Retina (tissue), 1 donor: ENCODE data around the gene DARS2.
"Not testable (repeated sequence)": the region's sequence is repeated elsewhere in the genome, so short reads cannot be mapped to it uniquely, and the experiment has no call there.

Experiments used
- DNase-seq: peaks from one replicate; pipeline ENCODE4 v3.0.0-alpha.2; 2016

The DARS2 gene, protein sequence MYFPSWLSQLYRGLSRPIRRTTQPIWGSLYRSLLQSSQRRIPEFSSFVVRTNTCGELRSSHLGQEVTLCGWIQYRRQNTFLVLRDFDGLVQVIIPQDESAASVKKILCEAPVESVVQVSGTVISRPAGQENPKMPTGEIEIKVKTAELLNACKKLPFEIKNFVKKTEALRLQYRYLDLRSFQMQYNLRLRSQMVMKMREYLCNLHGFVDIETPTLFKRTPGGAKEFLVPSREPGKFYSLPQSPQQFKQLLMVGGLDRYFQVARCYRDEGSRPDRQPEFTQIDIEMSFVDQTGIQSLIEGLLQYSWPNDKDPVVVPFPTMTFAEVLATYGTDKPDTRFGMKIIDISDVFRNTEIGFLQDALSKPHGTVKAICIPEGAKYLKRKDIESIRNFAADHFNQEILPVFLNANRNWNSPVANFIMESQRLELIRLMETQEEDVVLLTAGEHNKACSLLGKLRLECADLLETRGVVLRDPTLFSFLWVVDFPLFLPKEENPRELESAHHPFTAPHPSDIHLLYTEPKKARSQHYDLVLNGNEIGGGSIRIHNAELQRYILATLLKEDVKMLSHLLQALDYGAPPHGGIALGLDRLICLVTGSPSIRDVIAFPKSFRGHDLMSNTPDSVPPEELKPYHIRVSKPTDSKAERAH

DNA sequence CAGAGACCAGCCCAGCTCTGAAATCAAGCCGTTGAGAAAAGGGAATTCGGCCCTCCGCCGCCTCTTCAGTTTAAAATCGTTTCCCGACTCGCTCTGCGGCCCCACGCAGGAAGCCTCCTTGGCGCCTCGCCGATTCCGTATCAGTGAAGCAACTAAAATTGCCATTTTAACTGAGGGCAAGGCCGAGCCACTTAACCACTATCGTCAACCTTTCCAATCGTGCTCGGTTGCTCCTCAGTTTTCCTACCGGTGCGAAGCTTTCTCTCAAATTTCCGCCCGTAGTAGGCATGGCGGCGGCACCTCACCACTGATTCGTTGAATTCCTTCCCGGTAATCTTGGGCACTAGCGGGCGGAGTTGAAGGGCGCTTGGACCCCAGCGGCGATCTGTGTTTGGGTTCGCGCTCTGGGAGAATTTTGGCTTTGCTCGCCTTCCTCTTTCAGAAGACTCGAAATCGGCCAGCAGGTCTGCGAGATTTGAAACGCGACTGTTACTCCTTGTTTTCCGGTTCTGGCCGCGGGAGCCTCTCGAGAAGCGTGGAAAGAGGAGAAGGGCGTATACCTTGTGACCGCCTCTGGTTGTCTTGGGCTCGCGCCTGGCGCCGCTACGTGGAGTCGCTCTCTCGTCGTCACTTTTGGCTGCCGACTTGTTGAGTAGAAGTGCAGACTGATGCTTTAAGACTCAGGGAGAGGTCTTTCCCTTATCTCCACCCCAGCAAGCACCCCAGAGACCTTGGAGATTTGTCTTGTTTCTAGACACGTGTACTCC is at the start of gene DARS2, which contains the start of gene CENPL:
Gene DARS2, plus strand, starts transcription at position 359 of the 767 bp plus-strand sequence. CDS start 557 bp downstream, outside the sequence.
Gene CENPL, minus strand, starts transcription at position 569 of the 767 bp plus-strand sequence. CDS start 13,584 bp downstream, outside the sequence.
- peak; percentile 97 for DNase-seq

DNA sequence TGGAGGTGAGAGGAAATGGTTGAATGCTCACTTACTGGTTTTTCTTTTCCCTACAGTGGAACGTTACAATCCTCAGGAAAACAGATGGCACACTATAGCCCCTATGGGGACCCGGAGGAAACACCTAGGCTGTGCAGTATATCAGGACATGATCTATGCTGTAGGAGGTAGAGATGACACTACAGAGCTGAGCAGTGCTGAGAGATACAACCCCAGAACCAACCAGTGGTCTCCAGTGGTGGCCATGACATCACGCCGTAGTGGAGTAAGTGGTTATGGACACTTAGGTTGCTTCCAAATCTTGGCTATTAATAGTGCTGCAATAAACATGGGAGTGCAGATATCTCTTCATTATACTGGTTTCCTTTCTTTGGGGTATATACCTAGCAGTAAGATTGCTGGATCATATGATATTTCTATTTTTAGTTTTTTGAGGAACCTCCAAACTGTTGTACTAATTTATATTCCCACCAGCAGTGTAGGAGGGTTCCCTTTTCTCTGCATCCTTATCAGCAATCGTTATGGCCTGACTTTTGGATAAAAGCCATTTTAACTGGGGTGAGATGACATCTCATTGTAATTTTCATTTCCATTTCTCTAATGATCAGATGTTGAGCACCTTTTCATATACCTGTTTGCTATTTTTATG is 48.8 kb upstream of the DARS2 start:
- DNase-seq, result no peak

DNA sequence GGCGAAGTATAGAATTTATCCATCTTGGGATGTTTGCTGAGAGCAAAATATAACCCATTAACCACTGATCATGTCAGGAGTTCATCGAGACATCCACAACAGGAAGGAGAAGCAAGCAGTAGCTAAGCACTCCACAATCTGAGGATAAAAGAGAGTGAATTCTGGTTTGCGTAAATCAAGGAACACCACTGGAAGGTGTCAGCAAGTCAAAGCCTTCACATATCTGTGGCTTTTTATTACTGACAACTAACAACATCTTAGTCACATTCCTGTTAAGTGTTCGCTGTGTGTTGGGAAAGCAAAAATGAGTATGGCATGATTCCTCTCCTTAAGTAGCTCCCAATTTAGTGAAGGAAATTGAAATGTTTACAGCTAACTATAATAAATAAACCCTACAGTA is 44.5 kb upstream of the DARS2 start:
- DNase-seq, result no peak

DNA sequence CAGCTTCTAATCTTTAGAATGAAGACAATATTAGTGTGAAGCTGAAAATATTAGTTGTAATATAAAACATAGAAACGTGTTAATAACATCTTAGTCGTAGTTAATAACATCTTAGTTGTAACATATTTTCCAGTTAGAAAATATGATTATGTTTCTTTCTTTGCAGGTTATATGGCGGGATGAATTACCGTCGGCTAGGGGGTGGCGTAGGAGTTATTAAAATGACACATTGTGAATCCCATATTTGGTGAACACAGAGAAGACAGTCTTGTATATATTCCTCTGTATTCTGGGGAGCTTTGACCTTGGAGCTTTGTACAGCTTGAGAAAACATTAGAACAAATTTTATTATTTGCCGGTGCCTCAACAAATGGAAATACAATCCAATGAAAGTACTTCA is 39.5 kb upstream of the DARS2 start:
- no peak for DNase-seq

DNA sequence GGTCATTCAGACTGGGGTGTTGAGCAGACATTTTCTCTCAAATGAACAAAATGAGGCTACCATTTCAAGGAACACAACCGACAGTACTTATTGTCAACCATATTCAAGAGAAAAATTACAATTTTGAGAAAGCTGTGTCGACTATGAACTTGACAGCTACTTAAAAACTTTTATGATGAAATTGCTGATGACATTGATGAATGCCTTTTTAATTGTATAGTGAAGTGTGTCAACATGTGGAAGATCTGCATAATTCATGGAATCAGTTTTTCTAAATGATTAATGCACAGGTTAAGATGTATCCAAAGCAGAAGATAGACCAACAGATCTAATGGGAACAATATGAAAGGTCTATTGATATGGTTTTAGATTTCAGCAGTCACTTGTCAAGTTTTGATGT is 34.6 kb upstream of the DARS2 start:
- no peak for DNase-seq

DNA sequence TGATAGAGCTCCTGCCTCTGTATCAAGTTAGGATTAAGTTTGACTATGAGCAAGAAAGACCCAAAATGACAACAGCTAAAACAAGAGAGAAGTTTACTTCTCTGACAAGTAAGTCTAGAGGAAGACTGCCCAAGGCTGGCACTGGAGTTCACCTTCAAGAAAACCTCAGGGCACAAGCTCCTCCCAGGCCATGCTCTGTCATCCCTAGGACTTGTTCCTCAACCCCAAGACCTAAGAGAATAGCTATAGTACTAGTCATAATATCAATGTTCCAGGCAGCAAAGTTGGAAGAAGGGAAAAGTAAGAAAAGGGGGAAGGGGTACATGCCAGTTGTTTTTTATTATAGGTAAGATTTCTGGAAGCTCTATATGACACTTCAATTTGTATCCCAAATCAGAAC is 26.4 kb upstream of the DARS2 start:
- no peak for DNase-seq

DNA sequence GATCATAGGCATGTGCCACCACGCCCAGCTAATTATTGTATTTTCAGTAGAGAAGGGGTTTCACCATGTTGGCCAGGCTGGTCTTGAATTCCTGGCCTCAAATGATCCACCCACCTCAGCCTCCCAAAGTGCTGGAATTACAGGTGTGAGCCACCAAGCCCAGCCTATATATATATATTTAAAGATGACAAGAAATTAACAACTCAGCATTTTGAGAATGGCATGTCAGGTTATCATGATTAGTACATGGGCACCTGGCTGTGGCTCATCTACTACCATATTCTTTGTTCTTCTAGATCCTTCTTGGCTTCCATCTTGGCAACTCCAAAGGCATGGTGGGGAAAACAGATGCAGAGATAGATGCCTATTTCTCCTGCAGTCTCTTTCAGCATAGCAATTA is 24.5 kb upstream of the DARS2 start:
- DNase-seq, result not testable (repeated sequence)

DNA sequence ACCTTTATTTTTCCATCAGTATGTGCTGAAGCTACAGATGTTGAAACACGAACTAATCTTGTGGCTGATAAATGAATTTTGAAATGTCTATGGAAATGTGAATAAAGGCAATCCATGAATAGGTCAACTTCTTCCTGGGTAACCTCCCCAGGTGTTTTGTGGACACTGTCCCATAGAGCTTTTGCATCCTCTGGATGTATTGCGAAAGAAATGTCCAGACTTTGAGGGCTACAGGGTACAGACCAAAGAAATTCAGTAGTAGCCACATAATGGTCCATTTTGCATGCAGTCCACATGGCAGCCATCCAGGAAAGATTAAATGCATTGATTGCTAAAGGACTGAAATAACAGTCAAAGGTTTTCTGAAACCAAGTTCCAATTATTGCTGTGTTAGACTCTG is 21.5 kb upstream of the DARS2 start:
- no peak for DNase-seq

DNA sequence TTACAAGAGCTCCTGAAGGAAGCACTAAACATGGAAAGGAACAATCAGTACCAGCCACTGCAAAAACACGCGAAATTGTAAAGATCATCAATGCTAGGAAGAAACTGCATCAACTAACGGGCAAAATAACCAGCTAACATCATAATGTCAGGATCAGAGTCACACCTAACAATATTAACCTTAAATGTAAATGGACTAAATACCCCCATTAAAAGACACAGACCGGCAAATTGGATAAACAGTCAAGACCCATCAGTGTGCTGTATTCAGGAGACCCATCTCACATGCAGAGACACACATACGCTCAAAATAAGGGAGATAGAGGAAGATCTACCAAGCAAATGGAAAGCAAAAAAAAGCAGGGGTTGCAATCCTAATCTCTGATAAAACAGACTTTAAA is 10.8 kb upstream of the DARS2 start:
- DNase-seq, result not testable (repeated sequence)

DNA sequence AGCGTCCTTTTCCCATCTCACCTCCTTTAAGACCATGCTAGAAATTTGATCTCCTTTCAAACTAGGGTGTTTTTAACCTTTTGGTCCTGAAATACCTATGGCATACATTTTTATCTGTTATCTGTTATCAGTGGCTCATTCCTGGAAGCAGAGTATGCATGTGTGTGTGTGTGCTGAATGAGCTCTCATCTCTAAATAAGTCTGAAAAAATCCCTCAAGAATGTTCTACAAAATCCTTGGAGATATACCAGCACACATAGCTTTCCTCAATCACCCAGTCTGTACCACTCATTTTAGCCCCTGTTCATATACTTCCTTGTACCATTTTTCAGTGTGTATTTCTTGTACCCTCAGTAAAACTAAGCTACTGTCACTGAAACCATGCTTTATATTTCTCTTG is 6.0 kb upstream of the DARS2 start:
- DNase-seq, result no peak

DNA sequence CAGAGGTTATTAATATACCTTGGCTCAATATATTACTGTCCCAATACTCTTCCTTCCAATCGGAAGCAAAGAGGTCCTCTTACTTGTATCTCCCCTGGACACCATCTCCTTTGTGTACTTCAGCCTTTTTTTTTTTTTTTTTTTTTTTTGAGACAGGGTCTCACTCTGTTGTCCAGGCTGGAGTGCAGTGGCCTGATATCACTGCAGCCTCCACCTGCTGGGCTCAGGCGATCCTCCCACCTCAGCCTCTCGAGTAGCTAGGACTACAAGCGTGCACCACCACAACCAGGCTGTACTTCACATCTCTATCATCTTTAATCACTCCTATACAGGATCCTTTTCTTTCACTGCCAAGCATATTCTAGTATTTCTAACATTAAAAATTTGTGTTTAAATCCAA is 2.8 kb upstream of the DARS2 start:
- no peak for DNase-seq

DNA sequence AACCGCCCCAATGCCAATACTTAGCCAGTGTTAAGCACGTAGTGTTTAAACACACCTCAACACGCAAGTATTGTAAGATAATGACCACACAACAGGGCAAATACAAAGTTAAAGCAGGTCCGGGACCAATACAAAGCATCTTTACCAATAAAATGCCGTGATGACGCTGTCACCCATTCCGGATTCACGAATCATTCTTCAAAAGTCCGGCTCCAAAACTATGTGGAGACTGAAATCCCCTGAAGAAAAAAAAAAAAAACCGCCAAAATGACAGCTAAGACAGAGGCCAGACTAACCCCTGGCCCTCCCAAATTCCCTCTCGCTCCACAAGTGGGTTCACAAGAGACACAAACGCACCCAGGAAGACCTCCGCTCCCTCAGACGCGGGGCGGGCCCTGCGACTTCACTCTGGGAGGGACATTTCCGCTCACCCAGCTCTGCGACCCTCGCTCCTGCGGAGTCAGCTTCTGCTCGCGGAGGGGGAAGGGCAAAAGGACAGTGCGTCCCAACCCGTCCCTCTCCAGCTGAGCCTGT is 625 bp upstream of the DARS2 start:
- no peak for DNase-seq

DNA sequence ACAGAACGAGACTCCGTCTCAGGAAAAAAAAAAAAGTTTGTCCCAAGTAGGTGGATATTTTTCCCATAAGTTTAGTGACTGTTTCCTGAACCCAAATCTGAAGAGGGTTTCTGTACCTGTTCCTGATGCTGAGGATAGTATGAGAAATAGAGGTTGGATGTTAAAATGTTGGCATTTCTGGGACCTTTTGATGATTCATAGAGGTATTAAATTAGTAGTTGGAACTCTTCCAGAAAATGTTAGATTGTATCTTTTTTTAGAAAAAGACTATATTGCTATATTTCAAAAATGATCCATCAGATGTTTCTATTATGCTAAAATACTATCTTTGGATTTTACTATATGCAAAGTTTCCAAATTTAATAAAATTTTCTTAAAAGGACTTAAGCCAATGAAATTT is 3.1 kb downstream of the DARS2 start:
- DNase-seq, result no peak

DNA sequence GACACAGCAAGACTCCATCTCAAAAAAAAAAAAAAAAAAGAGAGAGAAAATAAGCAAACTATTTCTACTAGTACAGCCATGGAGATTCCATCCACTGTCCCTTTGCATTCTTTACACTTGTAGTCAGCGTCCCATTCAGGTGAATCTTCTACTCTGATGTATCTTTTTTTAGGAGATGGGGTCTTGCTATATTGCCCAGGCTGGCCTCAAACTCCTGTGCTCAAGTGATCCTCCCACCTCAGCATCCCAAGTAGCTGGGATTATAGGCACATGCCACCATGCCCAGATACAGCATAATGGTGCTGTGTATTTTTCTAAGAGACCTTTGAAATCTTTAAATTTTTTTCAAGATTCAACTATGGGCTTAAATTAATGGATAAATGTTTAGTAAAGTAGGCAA is 8.3 kb downstream of the DARS2 start:
- no peak for DNase-seq

DNA sequence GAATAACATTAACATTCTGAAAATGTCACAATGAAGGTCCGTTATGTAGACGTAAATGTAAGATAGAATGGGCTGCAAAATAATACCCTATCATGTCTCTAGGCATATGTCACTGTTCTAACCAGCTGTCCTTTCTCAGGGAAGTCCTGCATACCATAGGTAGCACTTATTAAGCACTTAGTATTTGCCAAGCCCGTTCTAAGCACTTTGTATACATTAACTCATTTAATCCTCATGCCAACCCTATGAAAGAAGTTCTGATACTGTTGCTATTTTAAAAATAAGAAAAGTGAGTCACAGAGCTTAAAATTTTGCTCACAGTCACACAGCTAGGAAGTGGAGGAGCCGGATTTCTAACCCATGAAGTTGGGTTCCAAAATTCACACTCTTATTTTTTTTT is 27.6 kb downstream of the DARS2 start:
- no peak for DNase-seq

DNA sequence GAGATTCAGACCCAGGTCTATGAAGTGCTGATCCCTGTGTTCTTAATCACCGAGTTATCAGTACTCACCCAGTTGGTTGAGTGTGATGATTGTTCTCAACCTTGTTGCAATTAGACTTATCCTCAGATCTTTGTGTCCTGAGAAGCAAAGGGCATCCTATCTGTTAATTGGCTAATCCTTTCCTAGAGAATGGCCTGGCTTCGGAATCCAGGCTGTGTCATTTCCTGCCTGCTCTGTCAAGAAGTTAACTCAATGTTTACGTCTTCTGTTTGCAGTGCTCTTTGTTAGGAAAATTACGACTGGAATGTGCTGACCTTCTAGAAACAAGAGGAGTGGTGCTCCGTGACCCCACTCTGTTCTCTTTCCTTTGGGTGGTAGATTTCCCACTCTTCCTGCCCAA is 28.6 kb downstream of the DARS2 start:
- no peak for DNase-seq

DNA sequence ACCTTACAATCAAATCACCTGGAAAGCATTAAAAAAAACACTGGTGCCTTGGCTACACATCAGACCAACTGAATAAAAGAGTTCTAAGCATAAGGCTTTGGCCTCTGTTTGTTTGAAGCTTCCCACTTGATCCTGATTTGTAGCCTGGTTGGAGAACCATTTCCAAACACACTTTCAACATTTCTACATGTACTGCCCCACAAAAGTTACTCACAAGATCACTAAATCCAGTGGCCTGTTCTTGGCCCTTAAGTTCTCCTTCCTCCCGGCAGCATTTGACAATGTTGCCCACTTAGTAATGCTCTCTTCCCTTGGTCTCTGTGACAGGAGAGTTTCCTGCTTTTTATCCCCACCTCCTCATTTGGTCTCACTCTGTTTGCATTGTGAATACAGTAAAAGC is 31.5 kb downstream of the DARS2 start:
- no peak for DNase-seq

DNA sequence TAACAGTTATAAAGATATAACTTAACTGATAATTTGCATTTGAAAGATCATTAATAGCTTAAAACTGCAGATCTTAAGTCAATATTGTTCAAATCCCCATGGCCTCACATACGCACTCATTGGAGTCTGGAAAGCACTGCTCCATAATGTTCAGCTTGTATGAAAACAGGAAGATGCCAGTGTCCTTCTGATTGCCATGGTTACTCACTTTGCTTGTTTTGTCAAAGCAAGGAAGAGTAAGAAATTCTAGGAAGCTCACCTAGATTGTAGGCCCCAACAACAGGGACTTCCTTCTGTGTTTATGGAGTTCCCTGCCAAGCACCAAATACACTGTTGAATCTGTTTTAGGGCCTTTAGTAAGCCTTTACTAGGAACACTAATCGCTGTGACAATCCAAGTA is 32.4 kb downstream of the DARS2 start:
- no peak for DNase-seq

DNA sequence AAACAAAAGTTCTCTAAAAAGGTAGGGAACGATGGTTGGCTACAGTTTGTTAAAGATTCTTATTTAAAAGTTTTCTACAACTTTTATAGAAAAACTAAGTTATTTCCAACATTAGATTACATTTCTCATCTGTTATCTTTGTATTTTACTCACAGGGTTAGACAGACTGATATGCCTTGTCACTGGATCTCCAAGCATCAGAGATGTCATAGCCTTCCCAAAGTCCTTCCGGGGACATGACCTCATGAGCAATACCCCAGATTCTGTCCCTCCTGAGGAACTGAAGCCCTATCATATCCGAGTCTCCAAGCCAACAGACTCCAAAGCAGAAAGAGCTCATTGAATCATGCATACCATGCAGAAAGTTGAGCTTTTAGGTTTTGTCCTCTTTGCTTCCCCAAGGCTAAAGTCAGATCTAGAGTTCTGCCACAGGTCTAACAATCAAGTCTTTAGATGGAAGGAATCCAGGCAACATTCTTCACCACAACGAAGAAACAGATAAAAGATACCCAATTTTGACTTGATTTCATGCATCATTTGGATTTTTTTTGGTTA is 33.0 kb downstream of the DARS2 start:
- no peak for DNase-seq

DNA sequence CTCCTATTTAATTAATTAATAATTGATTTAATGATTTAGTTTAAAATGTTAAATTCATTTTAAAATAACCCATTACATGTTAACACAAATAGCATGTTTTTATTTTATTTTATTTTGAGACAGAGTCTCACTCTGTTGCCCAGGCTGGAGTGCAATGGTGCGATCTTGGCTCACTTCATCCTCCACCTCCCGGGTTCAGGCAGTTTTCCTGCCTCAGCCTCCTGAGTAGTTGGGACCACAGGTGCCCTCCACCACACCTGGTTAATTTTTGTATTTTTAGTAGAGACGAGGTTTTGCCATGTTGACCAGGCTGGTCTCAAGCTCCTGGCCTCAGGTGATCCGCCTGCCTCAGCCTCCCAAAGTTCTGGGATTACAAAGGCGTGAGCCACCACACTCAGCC is 35.1 kb downstream of the DARS2 start:
- DNase-seq, result not testable (repeated sequence)

DNA sequence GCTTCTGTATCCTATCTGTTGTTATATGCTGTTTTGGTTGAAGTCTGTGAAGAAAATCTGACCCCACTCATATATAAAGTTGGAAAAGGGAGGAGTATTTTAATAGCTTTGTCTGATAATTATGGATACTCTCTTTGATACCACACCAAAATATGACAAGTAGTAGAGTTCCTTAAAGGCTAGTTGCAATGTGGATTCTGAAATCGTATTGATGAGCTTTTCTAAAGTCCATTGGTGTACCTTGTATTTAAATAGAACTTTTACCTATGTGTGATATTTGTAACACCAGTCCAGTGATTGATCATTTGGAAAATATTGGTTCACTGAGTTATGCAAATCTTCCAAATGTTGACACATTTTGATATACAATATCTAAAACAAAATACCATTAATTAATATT is 35.6 kb downstream of the DARS2 start:
- no peak for DNase-seq

DNA sequence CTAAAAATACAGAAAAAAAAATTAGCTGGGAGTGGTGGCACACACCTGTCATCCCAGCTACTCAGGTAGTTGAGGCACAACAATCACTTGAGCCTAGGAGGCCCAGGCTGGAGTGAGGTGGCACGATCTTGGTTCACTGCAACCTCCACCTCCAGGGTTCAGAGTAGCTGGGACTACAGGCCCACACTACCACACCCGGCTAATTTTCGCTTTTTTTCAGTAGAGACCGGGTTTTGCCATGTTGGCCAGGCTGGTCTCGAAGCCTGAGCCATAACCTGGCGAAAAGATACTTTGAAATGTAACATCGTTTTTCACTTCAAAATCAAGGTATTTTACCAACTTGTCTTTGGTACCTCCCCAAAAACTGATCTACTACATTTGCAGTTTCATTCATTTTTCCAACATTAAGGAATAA is 37.3 kb downstream of the DARS2 start:
- DNase-seq, result no peak
